K562 (cell line): Measurements from ENCODE around the gene LRP2BP. TPM values are rescaled to one million over a fixed set of nuclear protein-coding genes. Genes with fewer than 3 reads are reported as not detected.

Experiments used
- ATAC-seq: fragments of 200-7000 bp; cut with Tn5 transposase; 3 replicates; pipeline ENCODE4 v1.9.1; 2020; ENCODE audit warnings: moderate library complexity
- BruUV-seq: library from RNA; stranded (reverse); fragments of 400-500 nt; replicated peaks from 2 replicates; lab custom pipeline; 2021; lab: Mats Ljungman, UMichigan
- CTCF ChIA-PET: fragments of 300-600 bp; formaldehyde crosslinking; extraction: SDS; loops from one replicate; lab custom pipeline; 2021; ENCODE audit warnings: low intra/inter-chr PET ratio; lab: Yijun Ruan, JAX
- POLR2A ChIA-PET: fragments of 300-600, 350-650 bp; sonication (Branson Sonifier 250); formaldehyde crosslinking; extraction: SDS; loops from one replicate; lab custom pipeline; 2021; ENCODE audit warnings: antibody characterized with exemption, inconsistent platforms; lab: Yijun Ruan, JAX
- DNase-seq, 4 experiments: peaks; one replicate each; pipeline versions ENCODE4 v3.0.0 to v3.0.0-alpha.2; 2011 to 2018; ENCODE audit warnings: low spot score in 3 of 4, mixed read lengths in 3 of 4; ENCODE audit errors: extremely low read depth in 1 of 4
- FAIRE-seq: peaks from 2 replicates; lab custom pipeline; 2011; peaks lifted over from hg19 to GRCh38; lab: Jason Lieb, UNC
- H2AFZ ChIP-seq: 2 replicates; pipeline ENCODE4 v1.6.0; 2011; ENCODE audit warnings: low read depth, low read length, control low read depth, inconsistent platforms
- H3K27ac ChIP-seq: fragments of 200-600 bp; 3 replicates; pipeline ENCODE4 v1.8.0; 2011; ENCODE audit warnings: low read depth, mild to moderate bottlenecking, control low read depth, inconsistent platforms, low read length, moderate library complexity, mixed read lengths; ENCODE audit errors: extremely low read depth
- H3K27me3 ChIP-seq, 2 experiments: fragments of 300-600 bp in 1 of 2; 2 replicates in 1 of 2; 3 replicates in 1 of 2; pipeline versions ENCODE4 v1.6.0 to v1.8.0; 2011; ENCODE audit warnings: inconsistent platforms in 2 of 2, low read length in 2 of 2, mild to moderate bottlenecking in 1 of 2, mixed read lengths in 1 of 2, moderate library complexity in 1 of 2; ENCODE audit not compliant: control insufficient read depth in 2 of 2, insufficient read depth in 2 of 2
- H3K36me3 ChIP-seq: fragments of 300-600 bp; 3 replicates; pipeline ENCODE4 v1.8.0; 2011; ENCODE audit warnings: mild to moderate bottlenecking, low read length, inconsistent platforms; ENCODE audit not compliant: control insufficient read depth, insufficient read depth
- H3K4me1 ChIP-seq, 2 experiments: fragments of 200-600 bp in 1 of 2; replicated peaks in 1 of 2; 2 replicates in 1 of 2; 3 replicates in 1 of 2; pipeline versions ENCODE4 v1.5.1 to v1.8.0; 2011; ENCODE audit warnings: inconsistent platforms in 2 of 2, low read length in 2 of 2, mild to moderate bottlenecking in 1 of 2, mixed read lengths in 1 of 2, moderate library complexity in 1 of 2; ENCODE audit not compliant: control insufficient read depth in 2 of 2, insufficient read depth in 2 of 2
- H3K4me2 ChIP-seq: 2 replicates; pipeline ENCODE4 v1.6.1; 2011; ENCODE audit warnings: low read length, control low read depth, inconsistent platforms, mixed read lengths; ENCODE audit not compliant: insufficient read depth
- H3K4me3 ChIP-seq: fragments of 200-600 bp; sonication (generic), shearing (Covaris generic); 2 replicates; pipeline ENCODE4 v1.5.1; 2016; ENCODE audit warnings: control low read depth, inconsistent platforms
- H3K79me2 ChIP-seq: fragments of 200-600 bp; 3 replicates; pipeline ENCODE4 v1.8.0; 2011; ENCODE audit warnings: low read length, inconsistent platforms; ENCODE audit not compliant: control insufficient read depth, insufficient read depth
- H3K9ac ChIP-seq, 2 experiments: 2 replicates each; pipeline versions ENCODE4 v1.6.0 to v1.6.1; 2011; ENCODE audit warnings: low read depth in 2 of 2, low read length in 2 of 2, control low read depth in 1 of 2, inconsistent platforms in 1 of 2, mild to moderate bottlenecking in 1 of 2, mixed read lengths in 1 of 2; ENCODE audit not compliant: insufficient read depth in 1 of 2
- H3K9me1 ChIP-seq: one replicate; pipeline ENCODE4 v1.6.0; 2011; ENCODE audit warnings: inconsistent platforms, mild to moderate bottlenecking, low read length, moderate library complexity; ENCODE audit not compliant: control insufficient read depth, insufficient read depth
- H3K9me3 ChIP-seq: replicated peaks from 2 replicates; pipeline ENCODE4 v1.5.1; 2011; ENCODE audit warnings: low read depth, low read length, inconsistent platforms; ENCODE audit not compliant: control insufficient read depth, insufficient read depth
- H4K20me1 ChIP-seq: replicated peaks from 2 replicates; pipeline ENCODE4 v1.6.1; 2011; ENCODE audit warnings: low read length, inconsistent platforms, mixed read lengths; ENCODE audit not compliant: control insufficient read depth, insufficient read depth
- ATF1 ChIP-seq, 2 experiments: fragments of 450-650 bp in 1 of 2; IDR thresholded peaks; 2 replicates each; pipeline ENCODE4 v1.6.1; 2016; ENCODE audit warnings: missing compliant biosample characterization in 1 of 2, missing genetic modification characterization in 1 of 2
- CREB5 ChIP-seq: fragments of 250-450 bp; sonication (Bioruptor Pico); IDR thresholded peaks from 2 replicates; pipeline ENCODE4 v1.5.0; 2020; ENCODE audit warnings: mild to moderate bottlenecking
- DEAF1 ChIP-seq: fragments of 450-650 bp; formaldehyde crosslinking; IDR thresholded peaks from 2 replicates; pipeline ENCODE4 v1.4.0; 2020; ENCODE audit warnings: mild to moderate bottlenecking, moderate library complexity
- EHMT2 ChIP-seq: fragments of 450-650 bp; IDR thresholded peaks from 2 replicates; pipeline ENCODE4 v1.6.1; 2018; ENCODE audit warnings: antibody characterized with exemption
- FOXP1 ChIP-seq: sonication (generic); formaldehyde crosslinking; IDR thresholded peaks from 2 replicates; pipeline ENCODE4 v1.8.0; 2022; ENCODE audit warnings: mild to moderate bottlenecking, missing genetic modification reagents
- HNRNPLL ChIP-seq: fragments of 200-400 bp; formaldehyde crosslinking; IDR thresholded peaks from 2 replicates; pipeline ENCODE4 v1.6.1; 2017; ENCODE audit warnings: low read length, low read depth, mild to moderate bottlenecking; ENCODE audit not compliant: poor library complexity, severe bottlenecking
- NFIX ChIP-seq: fragments of 250-450 bp; sonication (Bioruptor Pico); IDR thresholded peaks from 2 replicates; pipeline ENCODE4 v1.4.0; 2020; ENCODE audit warnings: low read depth, mild to moderate bottlenecking, moderate library complexity
- POLR2G ChIP-seq: fragments of 200-400 bp; formaldehyde crosslinking; IDR thresholded peaks from 2 replicates; pipeline ENCODE4 v1.6.1; 2017; ENCODE audit warnings: low read depth, mild to moderate bottlenecking, antibody characterized with exemption, low read length, moderate library complexity
- TCF3 ChIP-seq: sonication (generic); formaldehyde crosslinking; IDR thresholded peaks from 2 replicates; pipeline ENCODE4 v1.4.0; 2020; ENCODE audit warnings: mild to moderate bottlenecking, missing genetic modification reagents
- ZNF140 ChIP-seq: fragments of 250-450 bp; sonication (Bioruptor Pico); IDR thresholded peaks from 2 replicates; pipeline ENCODE4 v1.8.0; 2021; ENCODE audit warnings: moderate library complexity, mild to moderate bottlenecking, inconsistent platforms
- ZNF282 ChIP-seq: sonication (generic); formaldehyde crosslinking; IDR thresholded peaks from 2 replicates; pipeline ENCODE4 v1.8.1; 2023; ENCODE audit warnings: missing genetic modification reagents
- ZNF318 ChIP-seq, 2 experiments: fragments of 450-650 bp; IDR thresholded peaks; 2 replicates each; pipeline ENCODE4 v1.6.1; 2016; ENCODE audit warnings: mild to moderate bottlenecking in 2 of 2, borderline replicate concordance in 1 of 2, low read depth in 1 of 2, moderate library complexity in 1 of 2
- WGBS: fragments of 100-300 bp; shearing (Covaris generic); methylation state at CpG from one replicate; pipeline ENCODE4 v1.1.6; 2016; ENCODE audit warnings: low coverage, mixed read lengths; ENCODE audit not compliant: insufficient coverage; ENCODE audit errors: missing lambda C conversion rate; 5-methylcytosine and 5-hydroxymethylcytosine counted together
- in situ Hi-C: fragments of 300-500 bp; cut with MboI; formaldehyde crosslinking; loops from 4 replicates; pipeline ENCODE4 v1.15.0; 2018; ENCODE audit warnings: inconsistent platforms, mixed read lengths
- intact Hi-C: fragments of 100-400 bp; cut with micrococcal nuclease; formaldehyde crosslinking; loops from 2 replicates; pipeline ENCODE4 v1.14.2; 2022
- polyA plus RNA-seq, 8 experiments: library from polyadenylated mRNA; depleted of rRNA in 4 of 8; stranded (reverse) in 5 of 8; unstranded in 3 of 8; fragments of >200 nt; fragmentation: Nextera tagmentation in 2 of 8; fragmentation: Illumina TruSeq in 1 of 8; extraction: Ambion mirVana in 2 of 8; extraction: Trizol in 1 of 8; gene quantifications; 2 replicates each; pipeline versions ENCODE4 v1.2.1 to v1.2.3, GENCODE V29; 2011 to 2014; ENCODE audit warnings: inconsistent platforms in 1 of 8, missing spikeins in 1 of 8
- total RNA-seq, 7 experiments: library from RNA; depleted of rRNA in 6 of 7; stranded (reverse); fragments of >200 nt in 6 of 7; fragmentation: Illumina TruSeq in 2 of 7; extraction: Trizol in 2 of 7; gene quantifications; 2 replicates each; pipeline versions ENCODE4 v1.2.1 to v1.2.3, GENCODE V29; 2011 to 2021; ENCODE audit warnings: low replicate concordance in 1 of 7

LRP2BP gene
- total and polyA plus RNA-seq, 9 of the 15 experiments (the other 6 are each of a cell fraction or from before 2014, with no cell fraction given), result 0.42 to 2.1 (median 0.62) TPM

DNA sequence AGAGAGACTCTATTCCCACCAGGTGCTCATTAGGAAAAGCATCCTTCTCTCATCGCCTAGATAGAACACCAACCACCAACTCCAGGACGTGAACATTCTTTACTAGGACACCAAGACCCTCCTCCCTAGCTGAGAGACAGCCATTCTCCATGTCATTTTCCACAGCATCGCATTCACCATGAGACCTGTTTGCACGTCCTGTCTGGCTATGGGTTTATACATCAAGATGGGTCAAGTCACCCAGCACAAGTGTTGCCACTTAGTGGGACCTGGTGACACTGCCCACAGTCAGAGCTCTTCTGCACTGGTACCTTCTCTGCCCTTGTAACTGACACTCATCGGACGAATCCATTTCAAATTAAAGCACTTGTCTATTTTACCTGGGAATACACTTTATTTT lies 17.5 kb downstream of the LRP2BP start:
- ATAC-seq (no peak), DNase-seq (no peak), FAIRE-seq (no peak)
- Histone ChIP-seq H3K4me3 (no peak overlapping the region), H3K9me1 (no peaks in the 10 kb centered on the region), H2AFZ (no peak overlapping the region), H4K20me1 (no peaks in the 10 kb centered on the region), H3K36me3 (no peaks in the 10 kb centered on the region), H3K27ac (no peak overlapping the region), H3K4me2 (no peak overlapping the region), H3K4me1 (peaks cover 0 to 12% of the 10 kb centered on the region in 2 experiments; a peak in 3 of 5 replicates), H3K9ac (no peak overlapping the region), H3K9me3 (no peaks in the 10 kb centered on the region), H3K79me2 (no peaks in the 10 kb centered on the region), H3K27me3 (no peaks in the 10 kb centered on the region)
- POLR2A ChIA-PET, result interaction anchor here (2.4 kb wide), 1 partner anchor 12 kb away, joined by 5 read pairs; no protein-coding TSS in a partner anchor
- 72% methylated on average over 6 of the region's 6 CpGs for WGBS
- intact Hi-C loops (no loop called here), in situ Hi-C loops (no loop called here)
- CTCF ChIA-PET, result no interaction called here
- BruUV-seq, result no TSS peak
- TF ChIP-seq HNRNPLL (no peak), ZNF318 (IDR thresholded peaks at IDR 0.05; ENCODE audit: borderline replicate concordance in 1 of 2, low read depth in 1 of 2) (no peak), POLR2G (no peak), ATF1 (CRISPR knock-in tag; IDR thresholded peaks at IDR 0.05) (no peak), ATF1 (tag; IDR thresholded peaks at IDR 0.05) (no peak), EHMT2 (no peak), CREB5 (CRISPR knock-in tag) (no peak), DEAF1 (CRISPR knock-in tag) (no peak), TCF3 (CRISPR knock-in tag) (no peak), NFIX (CRISPR knock-in tag) (no peak), FOXP1 (CRISPR knock-in tag) (no peak), ZNF282 (no peak), ZNF140 (CRISPR knock-in tag) (no peak)
